HG02885 (cell line): Measurements from ENCODE around the gene SATB1.
"Not testable (repeated sequence)": the region's sequence is repeated elsewhere in the genome, so short reads cannot be mapped to it uniquely, and the experiment has no call there.

Source experiments
- ATAC-seq: cut with Tn5 transposase; IDR thresholded peaks from one replicate; pipeline ENCODE4 v1.9.1; 2021; ENCODE audit warnings: mild to moderate bottlenecking; ENCODE audit not compliant: unreplicated experiment, poor library complexity

The SATB1 gene

GRCh38 chr3:18424729-18425640, at the start of gene SATB1:
TSS of gene SATB1 (minus strand) at chr3:18425339. CDS start at chr3:18420967, 4,372 bp downstream.
- ATAC-seq, result peak; percentile 59

GRCh38 chr3:18474202-18474601, 49.1 kb upstream of the SATB1 start:
- ATAC-seq, result no peak

- no peak for ATAC-seq
Observed at GRCh38 chr3:18469775-18470174, 44.6 kb upstream of the SATB1 start.

GRCh38 chr3:18466136-18466535, 41.0 kb upstream of the SATB1 start:
- no peak for ATAC-seq

GRCh38 chr3:18454766-18455165, 29.6 kb upstream of the SATB1 start:
- no peak for ATAC-seq

GRCh38 chr3:18449618-18450017, 24.5 kb upstream of the SATB1 start:
- ATAC-seq, result not testable (repeated sequence)

- no peak for ATAC-seq
Observed at GRCh38 chr3:18447720-18448119, 22.6 kb upstream of the SATB1 start.

- ATAC-seq, result no peak
Observed at GRCh38 chr3:18446149-18446825, 21.1 kb upstream of the SATB1 start.

GRCh38 chr3:18445401-18446148, 20.4 kb upstream of the SATB1 start:
- ATAC-seq, result peak; percentile 32

GRCh38 chr3:18444595-18445400, 19.7 kb upstream of the SATB1 start:
- peak; percentile 94 for ATAC-seq

- no peak for ATAC-seq
Observed at GRCh38 chr3:18443665-18444594, 18.8 kb upstream of the SATB1 start.

GRCh38 chr3:18442756-18443664, 17.9 kb upstream of the SATB1 start:
- ATAC-seq, result no peak

- ATAC-seq, result no peak
Observed at GRCh38 chr3:18441551-18441950, 16.4 kb upstream of the SATB1 start.

GRCh38 chr3:18440066-18440722, 15.1 kb upstream of the SATB1 start:
- no peak for ATAC-seq

GRCh38 chr3:18439281-18439680, 14.1 kb upstream of the SATB1 start:
- ATAC-seq, result no peak

- no peak for ATAC-seq
Observed at GRCh38 chr3:18438586-18438985, 13.4 kb upstream of the SATB1 start.

- no peak for ATAC-seq
Observed at GRCh38 chr3:18436213-18436612, 11.1 kb upstream of the SATB1 start.
